ENCODE data around the gene CAMTA1.

DNA sequence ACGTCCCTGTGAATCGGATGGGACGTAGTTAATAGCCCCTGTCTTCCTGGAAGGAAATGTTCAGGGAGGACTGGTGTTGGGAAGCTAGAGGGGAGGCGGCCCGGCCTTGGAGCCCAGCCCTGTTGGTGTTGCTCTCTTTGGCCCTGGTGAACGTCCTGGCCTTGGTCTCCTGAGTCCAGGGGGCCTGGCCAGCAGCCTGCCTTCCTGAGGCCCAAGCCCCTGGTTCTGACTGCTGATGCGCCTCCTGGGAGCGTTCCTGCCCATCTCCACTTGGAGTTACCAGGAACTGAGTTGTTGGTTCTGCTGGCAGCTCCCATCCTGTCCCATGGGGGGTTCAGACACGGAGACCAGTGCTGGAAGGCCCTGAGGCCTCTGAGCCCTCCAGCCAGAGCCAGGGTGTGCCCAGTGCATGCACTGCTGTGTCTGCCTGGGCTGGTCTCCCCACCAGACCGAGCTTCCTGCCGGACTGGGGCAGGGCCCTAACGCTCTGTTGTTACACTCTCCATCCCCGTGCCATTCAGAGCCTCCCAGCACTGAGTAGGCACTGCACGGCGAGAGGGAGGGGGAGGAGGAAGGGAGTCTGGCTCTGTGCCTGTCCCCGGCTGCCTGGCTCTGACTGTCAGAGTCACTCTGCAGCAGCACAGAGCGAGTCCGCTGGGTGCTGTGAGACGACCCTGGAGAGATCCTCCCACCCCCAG is 603.4 kb downstream of the CAMTA1 start:
- no peak for TF ChIP-seq EZH2 (IDR thresholded peaks at IDR 0.05; ENCODE audit: borderline replicate concordance, low read depth, low read length, severe bottlenecking)
- TF ChIP-seq, protein P1, sequence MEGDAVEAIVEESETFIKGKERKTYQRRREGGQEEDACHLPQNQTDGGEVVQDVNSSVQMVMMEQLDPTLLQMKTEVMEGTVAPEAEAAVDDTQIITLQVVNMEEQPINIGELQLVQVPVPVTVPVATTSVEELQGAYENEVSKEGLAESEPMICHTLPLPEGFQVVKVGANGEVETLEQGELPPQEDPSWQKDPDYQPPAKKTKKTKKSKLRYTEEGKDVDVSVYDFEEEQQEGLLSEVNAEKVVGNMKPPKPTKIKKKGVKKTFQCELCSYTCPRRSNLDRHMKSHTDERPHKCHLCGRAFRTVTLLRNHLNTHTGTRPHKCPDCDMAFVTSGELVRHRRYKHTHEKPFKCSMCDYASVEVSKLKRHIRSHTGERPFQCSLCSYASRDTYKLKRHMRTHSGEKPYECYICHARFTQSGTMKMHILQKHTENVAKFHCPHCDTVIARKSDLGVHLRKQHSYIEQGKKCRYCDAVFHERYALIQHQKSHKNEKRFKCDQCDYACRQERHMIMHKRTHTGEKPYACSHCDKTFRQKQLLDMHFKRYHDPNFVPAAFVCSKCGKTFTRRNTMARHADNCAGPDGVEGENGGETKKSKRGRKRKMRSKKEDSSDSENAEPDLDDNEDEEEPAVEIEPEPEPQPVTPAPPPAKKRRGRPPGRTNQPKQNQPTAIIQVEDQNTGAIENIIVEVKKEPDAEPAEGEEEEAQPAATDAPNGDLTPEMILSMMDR (IDR thresholded peaks at IDR 0.05; ENCODE audit: borderline replicate concordance, extremely low read depth, low read length, poor library complexity, severe bottlenecking), result no peak

Data from DND-41 (cell line).